Peyer's patch (tissue), 4 donors: Measurements from ENCODE around the gene USP34. TPM values are rescaled to one million over a fixed set of nuclear protein-coding genes. Genes with fewer than 3 reads are reported as not detected.
"Not testable (repeated sequence)": the region's sequence is repeated elsewhere in the genome, so short reads cannot be mapped to it uniquely, and the experiment has no call there.

Source experiments
- DNase-seq, 3 donors: peaks; one replicate each; pipeline ENCODE4 v3.0.0-alpha.2; 2017 to 2019
- H3K27ac ChIP-seq, 4 donors: fragments of 200-600 bp; sonication (generic); one replicate each; pipeline ENCODE4 v1.5.1; 2016 to 2019
- H3K27me3 ChIP-seq, 2 donors: fragments of 200-600 bp; sonication (generic); one replicate each; pipeline ENCODE4 v1.5.1; 2019
- H3K36me3 ChIP-seq, 3 donors: fragments of 200-600 bp; sonication (generic); one replicate each; pipeline ENCODE4 v1.5.1; 2016 to 2019
- H3K4me1 ChIP-seq, 4 donors: fragments of 200-600 bp; sonication (generic); one replicate each; pipeline ENCODE4 v1.5.1; 2016 to 2019
- H3K4me3 ChIP-seq, 4 donors: fragments of 200-600 bp; sonication (generic); 1 replicate in 3 of 4; 2 replicates in 1 of 4; pipeline ENCODE4 v1.5.1; 2016 to 2019; ENCODE audit warnings: mild to moderate bottlenecking in 1 of 4
- H3K9me3 ChIP-seq, 4 donors: fragments of 200-600 bp; sonication (generic); one replicate each; pipeline ENCODE4 v1.5.1; 2016 to 2019; ENCODE audit warnings: mild to moderate bottlenecking in 1 of 4
- POLR2A ChIP-seq, 2 donors: fragments of 450-650 bp; IDR thresholded peaks; one replicate each; pipeline ENCODE4 v1.5.1; 2017; ENCODE audit warnings: antibody characterized with exemption in 2 of 2, mild to moderate bottlenecking in 2 of 2, moderate library complexity in 2 of 2
- total RNA-seq, 4 donors: library from RNA; depleted of rRNA; stranded (reverse); fragments of >200 nt; gene quantifications; one replicate each; pipeline ENCODE4 v1.1.0, GENCODE V29; 2016
- TF ChIP-seq, protein P1 (sequence below), 6 experiments: fragments of 450-650 bp in 4 of 6; fragments of 200-600 bp in 2 of 6; sonication (generic) in 1 of 6; IDR thresholded peaks; one replicate each; pipeline ENCODE4 v1.5.1; 2017 to 2019; ENCODE audit warnings: antibody characterized with exemption in 6 of 6, mild to moderate bottlenecking in 3 of 6, moderate library complexity in 1 of 6

USP34 gene
- total RNA-seq, 4 donors from 2014 or later = 148 to 201 (median 172) TPM

- Histone ChIP-seq H3K9me3 (no peaks in the 10 kb centered on the region), H3K36me3 (peaks cover 0 to 24% (median 0%) of the 10 kb centered on the region in 3 donors), H3K27ac (no peak within 1 kb of the TSS), H3K27me3 (no peaks in the 10 kb centered on the region), H3K4me1 (no peaks in the 10 kb centered on the region), H3K4me3 (no peak within 1 kb of the TSS)
- DNase-seq = no peak
- TF ChIP-seq POLR2A (IDR thresholded peaks at IDR 0.05) = no peak
- TF ChIP-seq, protein P1, sequence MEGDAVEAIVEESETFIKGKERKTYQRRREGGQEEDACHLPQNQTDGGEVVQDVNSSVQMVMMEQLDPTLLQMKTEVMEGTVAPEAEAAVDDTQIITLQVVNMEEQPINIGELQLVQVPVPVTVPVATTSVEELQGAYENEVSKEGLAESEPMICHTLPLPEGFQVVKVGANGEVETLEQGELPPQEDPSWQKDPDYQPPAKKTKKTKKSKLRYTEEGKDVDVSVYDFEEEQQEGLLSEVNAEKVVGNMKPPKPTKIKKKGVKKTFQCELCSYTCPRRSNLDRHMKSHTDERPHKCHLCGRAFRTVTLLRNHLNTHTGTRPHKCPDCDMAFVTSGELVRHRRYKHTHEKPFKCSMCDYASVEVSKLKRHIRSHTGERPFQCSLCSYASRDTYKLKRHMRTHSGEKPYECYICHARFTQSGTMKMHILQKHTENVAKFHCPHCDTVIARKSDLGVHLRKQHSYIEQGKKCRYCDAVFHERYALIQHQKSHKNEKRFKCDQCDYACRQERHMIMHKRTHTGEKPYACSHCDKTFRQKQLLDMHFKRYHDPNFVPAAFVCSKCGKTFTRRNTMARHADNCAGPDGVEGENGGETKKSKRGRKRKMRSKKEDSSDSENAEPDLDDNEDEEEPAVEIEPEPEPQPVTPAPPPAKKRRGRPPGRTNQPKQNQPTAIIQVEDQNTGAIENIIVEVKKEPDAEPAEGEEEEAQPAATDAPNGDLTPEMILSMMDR (IDR thresholded peaks at IDR 0.05) = no peak
These were observed 309.0 kb downstream of the USP34 start, which contains the start of gene C2orf74 for GRCh38 chr2:61161888-61162287. TSS of gene C2orf74 (plus strand) at chr2:61162188. CDS start at chr2:61162515, 327 bp downstream.

GRCh38 chr2:61158356-61158955, 312.4 kb downstream of the USP34 start:
- Histone ChIP-seq H3K9me3 (no peaks in the 10 kb centered on the region), H3K4me3 (no peak overlapping the region), H3K36me3 (peaks cover 0 to under 1% (median 0%) of the 10 kb centered on the region in 3 donors), H3K27me3 (no peaks in the 10 kb centered on the region), H3K27ac (no peak overlapping the region), H3K4me1 (no peaks in the 10 kb centered on the region)
- TF ChIP-seq, protein P1 (IDR thresholded peaks at IDR 0.05) = no peak
- TF ChIP-seq POLR2A (IDR thresholded peaks at IDR 0.05) = no peak
- no peak for DNase-seq

DNA sequence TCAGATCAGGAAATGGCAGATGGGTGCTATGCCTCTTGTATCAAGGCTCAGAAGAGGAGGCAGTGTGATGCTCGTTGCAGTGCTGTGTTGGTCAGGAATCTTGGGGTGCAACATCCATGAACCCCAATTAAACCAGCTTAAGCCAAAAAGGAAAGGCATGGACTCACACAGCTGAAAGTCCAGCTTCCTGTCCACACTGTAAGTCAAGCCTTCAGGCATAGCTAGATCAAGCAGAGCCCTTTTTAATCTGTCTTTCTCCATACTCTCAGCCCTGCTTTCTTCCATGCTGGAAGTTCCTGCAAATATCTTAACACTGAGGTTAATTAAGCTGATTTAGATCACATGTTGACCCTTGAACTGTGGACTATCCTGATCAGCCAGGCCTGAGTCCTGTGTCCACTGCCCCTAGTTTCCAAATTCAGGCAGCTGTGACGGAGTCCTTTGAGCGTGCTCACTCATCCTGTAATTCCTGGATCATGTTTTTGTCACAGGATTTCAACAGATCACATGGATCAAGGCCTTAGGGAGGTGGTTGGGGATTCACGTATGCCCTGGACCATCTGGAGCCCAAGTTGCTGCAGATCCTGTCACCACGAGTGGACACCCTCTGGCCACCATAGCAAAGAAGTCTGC, 313.4 kb downstream of the USP34 start:
- Histone ChIP-seq H3K4me3 (no peak overlapping the region), H3K9me3 (no peaks in the 10 kb centered on the region), H3K27ac (no peak overlapping the region), H3K27me3 (no peaks in the 10 kb centered on the region), H3K36me3 (no peaks in the 10 kb centered on the region), H3K4me1 (no peaks in the 10 kb centered on the region)
- no peak for DNase-seq
- TF ChIP-seq, protein P1 (IDR thresholded peaks at IDR 0.05) = no peak
- no peak for TF ChIP-seq POLR2A (IDR thresholded peaks at IDR 0.05)

DNA sequence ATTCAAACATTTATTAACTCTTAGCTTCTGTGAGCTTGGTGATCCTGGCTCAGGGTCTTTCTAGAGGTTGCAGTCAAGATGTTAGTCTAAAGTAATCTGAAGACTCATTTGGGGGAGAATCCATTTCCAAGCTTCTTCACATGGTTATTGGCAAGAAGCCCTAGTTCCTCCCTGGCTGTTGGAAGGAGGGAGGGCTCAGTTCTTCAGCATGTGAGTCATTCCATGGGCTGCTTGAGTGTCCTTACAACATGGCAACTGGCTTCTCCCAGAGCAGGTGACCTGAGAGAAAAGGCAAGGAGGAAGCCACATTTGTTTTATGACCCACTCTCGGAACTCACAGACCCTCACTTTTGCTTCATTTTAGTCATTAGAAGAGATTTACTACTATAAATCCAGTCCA, 319.5 kb downstream of the USP34 start:
- Histone ChIP-seq H3K4me1 (no peaks in the 10 kb centered on the region), H3K4me3 (no peak overlapping the region), H3K36me3 (peaks cover 0 to 12% (median 0%) of the 10 kb centered on the region in 3 donors), H3K27ac (no peak overlapping the region), H3K27me3 (no peaks in the 10 kb centered on the region), H3K9me3 (no peaks in the 10 kb centered on the region)
- TF ChIP-seq, protein P1 (IDR thresholded peaks at IDR 0.05) = no peak
- TF ChIP-seq POLR2A (IDR thresholded peaks at IDR 0.05) = no peak
- no peak for DNase-seq

DNA sequence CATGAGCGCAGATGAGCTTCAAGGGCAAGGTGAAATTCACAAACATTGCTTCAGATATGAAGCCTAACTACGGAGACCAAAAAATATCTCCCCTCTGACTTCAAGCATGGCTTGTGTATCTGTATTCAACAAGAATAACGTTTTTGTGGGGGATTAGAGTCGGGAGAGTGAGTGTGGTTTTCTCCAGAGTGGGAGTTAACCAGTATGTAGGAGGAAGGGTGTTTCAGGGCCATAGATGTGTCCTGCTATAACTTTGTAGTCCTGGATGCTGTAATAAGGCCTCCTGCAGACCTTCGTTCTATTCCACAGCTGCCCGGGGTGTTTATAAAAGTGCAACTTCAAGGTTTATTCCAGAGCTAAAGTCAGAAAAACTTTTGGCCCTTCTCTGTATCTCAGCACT, 321.8 kb downstream of the USP34 start:
- Histone ChIP-seq H3K27ac (no peak overlapping the region), H3K4me3 (no peak overlapping the region), H3K36me3 (peaks cover 0 to 12% (median 0%) of the 10 kb centered on the region in 3 donors), H3K4me1 (peaks cover 0 to 5% (median 2%) of the 10 kb centered on the region in 4 donors), H3K9me3 (no peaks in the 10 kb centered on the region), H3K27me3 (no peaks in the 10 kb centered on the region)
- no peak for DNase-seq
- no peak for TF ChIP-seq POLR2A (IDR thresholded peaks at IDR 0.05)
- TF ChIP-seq, protein P1 (IDR thresholded peaks at IDR 0.05) = no peak

DNA sequence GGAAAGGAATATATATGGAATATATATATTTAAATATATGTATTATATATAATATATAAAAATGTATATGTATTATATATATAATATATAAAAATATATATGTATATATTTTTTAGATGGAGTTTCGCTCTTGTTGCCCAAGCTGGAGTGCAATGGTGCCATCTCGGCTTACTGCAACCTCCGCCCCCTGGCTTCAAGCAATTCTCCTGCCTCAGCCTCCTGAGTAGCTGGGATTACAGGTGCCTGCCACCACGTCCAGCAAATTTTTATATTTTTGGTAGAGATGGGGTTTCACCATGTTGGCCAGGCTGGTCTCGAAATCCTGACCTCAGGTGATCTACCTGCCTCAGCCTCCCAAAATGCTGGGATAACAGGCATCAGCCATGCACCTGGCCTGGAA, 322.8 kb downstream of the USP34 start:
- DNase-seq, H3K4me3 ChIP-seq, H3K27me3 ChIP-seq, H3K9me3 ChIP-seq, H3K27ac ChIP-seq, H3K4me1 ChIP-seq: not testable (repeated sequence)
- peaks cover 0 to 12% (median 0%) of the 10 kb centered on the region in 3 donors for H3K36me3 ChIP-seq
